D721Med (cell line): ENCODE measurements around the gene SEC14L1.
"Not testable (repeated sequence)": the region's sequence is repeated elsewhere in the genome, so short reads cannot be mapped to it uniquely, and the experiment has no call there.

Experiments
- DNase-seq: peaks from one replicate; pipeline ENCODE4 v3.0.0; 2011; ENCODE audit warnings: low spot score; ENCODE audit not compliant: insufficient read length
- FAIRE-seq: peaks from 2 replicates; lab custom pipeline; 2011; peaks lifted over from hg19 to GRCh38; lab: Jason Lieb, UNC
- TF ChIP-seq, protein P1 (sequence below): IDR thresholded peaks from 2 replicates; pipeline ENCODE4 v1.5.1; 2012; ENCODE audit warnings: mild to moderate bottlenecking, control low read depth; ENCODE audit not compliant: insufficient read depth; ENCODE audit errors: missing control alignments

Gene SEC14L1

DNA sequence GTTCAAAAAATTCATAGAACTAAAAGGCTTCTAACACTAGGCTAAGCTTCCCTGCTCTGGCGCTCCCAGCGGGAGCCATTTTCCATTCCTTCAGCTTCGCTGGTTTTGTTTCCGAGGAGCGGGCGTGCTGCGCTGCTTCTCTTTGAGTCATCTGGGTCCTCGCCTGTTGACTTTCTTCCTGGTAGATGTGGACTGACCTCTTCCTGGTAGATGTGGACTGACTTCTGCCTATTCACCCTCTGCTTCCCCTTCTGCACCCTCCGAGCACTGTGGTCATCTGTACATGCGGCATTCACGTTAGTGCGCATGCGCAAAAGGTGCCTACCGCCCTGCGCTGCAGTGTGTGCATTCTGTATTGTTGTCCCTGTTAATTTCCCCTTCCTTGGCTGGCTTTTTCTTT, 40.8 kb upstream of the SEC14L1 start:
- DNase-seq (no peak), FAIRE-seq (no peak)

DNA sequence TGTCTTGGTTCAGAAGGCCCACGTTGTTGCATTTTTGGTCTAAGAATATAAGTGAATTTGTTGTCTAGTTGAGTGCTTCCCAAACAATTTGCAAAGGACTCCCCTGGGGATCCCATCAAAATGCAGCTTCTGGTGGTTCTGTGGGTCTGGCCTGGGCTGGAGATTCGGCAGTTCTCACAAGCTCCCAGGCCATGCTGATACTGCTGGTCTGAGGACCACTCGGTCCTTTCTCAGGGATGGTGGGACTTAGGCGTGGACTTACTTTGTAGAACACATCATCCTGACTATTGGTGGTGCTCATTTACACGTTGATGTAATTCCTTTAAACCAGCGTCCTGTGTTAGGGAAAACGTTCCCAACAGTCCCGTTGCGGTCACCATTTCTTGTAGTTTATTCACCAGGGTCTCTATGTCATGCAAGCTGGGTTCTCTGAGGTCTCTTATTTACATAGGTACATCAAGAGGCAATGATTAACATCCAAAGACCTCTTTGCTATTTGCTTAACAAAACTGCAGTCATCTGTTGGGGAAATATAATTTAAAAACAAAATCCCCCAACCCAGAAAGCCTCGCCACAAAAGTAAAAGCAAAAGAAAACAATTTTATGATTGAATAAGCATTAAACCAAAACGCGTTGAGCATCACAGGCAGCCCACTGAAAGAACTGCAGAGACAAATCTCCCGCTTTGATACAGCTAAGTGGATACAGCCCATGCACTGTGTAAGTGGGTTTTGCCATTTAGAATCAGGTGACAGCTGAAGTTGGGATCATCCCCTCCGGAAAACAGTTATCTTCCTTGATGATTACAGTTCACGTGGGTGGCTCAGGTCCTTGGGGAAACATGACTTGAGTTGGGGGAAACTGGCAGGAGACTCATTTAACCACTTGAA, 39.0 kb upstream of the SEC14L1 start:
- DNase-seq (no peak), FAIRE-seq (no peak)
- TF ChIP-seq, protein P1, sequence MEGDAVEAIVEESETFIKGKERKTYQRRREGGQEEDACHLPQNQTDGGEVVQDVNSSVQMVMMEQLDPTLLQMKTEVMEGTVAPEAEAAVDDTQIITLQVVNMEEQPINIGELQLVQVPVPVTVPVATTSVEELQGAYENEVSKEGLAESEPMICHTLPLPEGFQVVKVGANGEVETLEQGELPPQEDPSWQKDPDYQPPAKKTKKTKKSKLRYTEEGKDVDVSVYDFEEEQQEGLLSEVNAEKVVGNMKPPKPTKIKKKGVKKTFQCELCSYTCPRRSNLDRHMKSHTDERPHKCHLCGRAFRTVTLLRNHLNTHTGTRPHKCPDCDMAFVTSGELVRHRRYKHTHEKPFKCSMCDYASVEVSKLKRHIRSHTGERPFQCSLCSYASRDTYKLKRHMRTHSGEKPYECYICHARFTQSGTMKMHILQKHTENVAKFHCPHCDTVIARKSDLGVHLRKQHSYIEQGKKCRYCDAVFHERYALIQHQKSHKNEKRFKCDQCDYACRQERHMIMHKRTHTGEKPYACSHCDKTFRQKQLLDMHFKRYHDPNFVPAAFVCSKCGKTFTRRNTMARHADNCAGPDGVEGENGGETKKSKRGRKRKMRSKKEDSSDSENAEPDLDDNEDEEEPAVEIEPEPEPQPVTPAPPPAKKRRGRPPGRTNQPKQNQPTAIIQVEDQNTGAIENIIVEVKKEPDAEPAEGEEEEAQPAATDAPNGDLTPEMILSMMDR, result no peak

More for the DNA sequence above, 40.8 kb upstream of the SEC14L1 start:
- TF ChIP-seq, protein P1, result no peak

DNA sequence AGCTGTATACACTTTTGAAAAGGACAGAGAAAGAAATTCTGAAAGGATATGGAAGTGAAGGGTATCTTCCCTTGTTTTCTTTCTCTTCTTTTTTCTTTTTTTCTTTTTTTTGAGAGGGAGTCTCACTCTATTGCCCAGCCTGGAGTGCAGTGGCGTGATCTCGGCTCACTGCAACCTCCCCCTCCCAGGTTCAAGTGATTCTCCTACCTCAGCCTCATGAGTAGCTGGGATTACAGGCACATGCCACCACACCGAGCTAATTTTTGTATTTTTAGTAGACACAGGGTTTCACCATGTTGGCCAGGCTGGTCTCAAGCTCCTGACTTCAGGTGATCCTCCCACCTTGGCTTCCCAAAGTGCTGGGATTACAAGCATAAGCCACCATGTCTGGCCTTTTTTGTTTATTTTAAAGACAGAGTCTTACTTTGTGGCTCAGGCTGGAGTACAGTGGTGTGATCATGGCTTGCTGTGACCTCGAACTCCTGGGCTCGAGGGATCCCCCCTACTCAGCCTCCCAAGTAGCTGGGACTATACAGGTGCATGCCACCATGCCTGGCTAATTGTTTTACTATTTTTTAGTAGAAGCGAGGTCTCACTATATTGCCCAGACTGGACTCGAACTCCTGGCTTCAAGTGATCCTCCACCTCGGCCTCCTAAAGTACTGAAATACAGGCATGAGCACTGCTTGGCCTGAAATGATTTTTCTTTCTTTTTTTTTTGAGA, 38.2 kb upstream of the SEC14L1 start:
- not testable (repeated sequence) for DNase-seq, FAIRE-seq

DNA sequence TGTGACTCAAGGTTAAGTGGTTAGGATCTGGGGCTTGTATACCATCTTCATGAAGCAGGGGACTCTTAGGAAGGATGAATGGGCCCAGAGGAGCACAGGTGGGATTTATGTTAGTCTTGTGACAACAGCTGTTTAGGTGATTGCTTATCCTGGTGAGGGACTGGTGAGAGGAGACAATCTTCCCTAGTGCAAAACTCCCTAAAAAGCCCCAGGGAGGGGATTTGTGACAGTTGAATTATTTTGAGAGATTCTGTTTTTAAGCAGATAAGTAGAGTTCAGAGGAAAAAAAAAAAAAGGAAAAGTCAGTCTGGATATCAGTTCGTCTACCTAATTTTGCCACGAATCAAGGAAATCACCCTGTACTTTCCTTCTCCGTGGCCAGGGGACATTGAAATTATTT, 35.1 kb upstream of the SEC14L1 start:
- DNase-seq, result no peak
- TF ChIP-seq, protein P1, result no peak
- FAIRE-seq, result no peak

DNA sequence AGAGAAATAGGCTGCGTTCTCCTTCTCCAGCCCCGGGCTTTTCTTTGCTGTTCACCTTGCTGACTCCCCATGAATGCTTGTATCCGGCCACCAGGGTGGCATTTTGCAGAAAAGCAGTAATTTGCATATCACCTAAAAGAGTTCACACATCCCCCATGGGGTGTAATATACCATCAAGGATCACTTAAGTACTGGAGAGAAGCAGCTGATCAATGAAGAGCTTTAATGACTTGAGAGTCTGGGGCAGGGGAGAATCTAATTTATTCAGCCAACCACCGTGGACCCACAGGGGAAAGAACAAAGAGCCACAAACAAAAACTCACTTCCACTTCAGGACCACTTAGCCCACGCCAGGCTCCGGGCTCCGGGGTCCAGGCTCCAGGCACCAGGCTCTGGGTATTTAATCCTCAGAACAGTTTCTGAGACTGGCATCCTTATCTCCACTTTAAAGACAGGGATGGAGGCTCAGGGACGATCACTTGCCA, 33.9 kb upstream of the SEC14L1 start:
- FAIRE-seq, result no peak
- DNase-seq, result no peak
- TF ChIP-seq, protein P1, result no peak

DNA sequence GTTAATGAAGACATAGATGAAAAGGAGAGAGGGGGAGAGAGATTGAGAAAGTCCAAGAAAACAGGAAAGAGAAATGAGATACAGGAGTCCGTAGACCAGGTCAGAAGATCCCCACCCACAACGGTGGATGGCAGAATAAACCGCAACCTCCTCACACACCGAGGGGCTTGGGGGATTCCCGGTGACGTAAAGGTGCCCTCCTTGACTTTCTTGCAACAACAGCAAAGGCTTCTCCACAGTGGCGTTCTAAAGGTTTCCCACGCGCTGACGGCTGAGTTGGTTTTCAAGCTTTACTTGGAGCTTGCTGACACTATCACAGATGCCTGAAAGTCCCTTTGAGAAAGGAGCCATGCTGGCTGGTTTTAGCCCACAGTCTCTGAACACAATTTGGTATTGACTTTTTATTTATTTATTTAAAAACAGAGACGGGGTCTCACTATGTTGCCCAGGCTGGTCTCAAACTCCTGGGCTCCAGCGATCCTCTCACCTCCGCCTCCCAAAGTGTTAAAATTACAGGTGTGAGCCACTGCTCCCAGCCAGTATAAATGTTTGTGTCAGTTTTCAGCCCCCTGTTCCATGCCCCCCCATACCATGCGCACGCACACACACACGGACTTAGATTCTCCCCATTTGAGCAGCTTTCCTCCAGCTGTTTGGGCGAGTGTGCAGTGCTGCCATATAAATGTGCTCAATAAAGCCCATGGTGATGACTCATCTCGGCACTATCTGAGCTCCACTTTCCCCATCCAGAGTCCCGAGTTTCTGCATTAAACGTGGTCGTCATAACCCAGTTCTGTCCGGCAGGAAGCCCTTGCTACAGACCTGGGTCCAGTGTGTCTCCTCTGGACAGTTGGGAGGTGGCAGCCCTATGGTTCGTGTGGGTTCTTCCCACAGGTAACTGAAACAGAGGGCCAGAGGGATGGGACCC, 33.0 kb upstream of the SEC14L1 start:
- FAIRE-seq, result no peak
- TF ChIP-seq, protein P1, result no peak
- no peak for DNase-seq
